Left lung (tissue), 10 donors: ENCODE results near the gene UBE2J2. TPM values are rescaled to one million over a fixed set of nuclear protein-coding genes. Genes with fewer than 3 reads are reported as not detected.

Experiments used
- ATAC-seq: fragments of 200-7000 bp; cut with Tn5 transposase; one replicate; pipeline ENCODE4 v1.9.1; 2020; ENCODE audit warnings: moderate library complexity
- DNase-seq, 4 donors: peaks; one replicate each; pipeline ENCODE4 v3.0.0-alpha.2; 2013 to 2020
- H3K27ac ChIP-seq, 2 donors: fragments of 200-600 bp; sonication (generic) in 1 of 2; one replicate each; pipeline versions ENCODE4 v1.5.0 to v1.8.0; 2020 to 2021
- H3K27me3 ChIP-seq, 2 donors: fragments of 200-600 bp; sonication (generic) in 1 of 2; one replicate each; pipeline versions ENCODE4 v1.5.0 to v1.8.0; 2020 to 2021
- H3K36me3 ChIP-seq, 2 donors: fragments of 200-600 bp; sonication (generic) in 1 of 2; one replicate each; pipeline versions ENCODE4 v1.5.0 to v1.8.0; 2020 to 2021
- H3K4me1 ChIP-seq, 2 donors: fragments of 200-600 bp; one replicate each; pipeline ENCODE4 v1.8.0; 2021
- H3K4me3 ChIP-seq, 2 donors: fragments of 200-600 bp; sonication (generic) in 1 of 2; one replicate each; pipeline versions ENCODE4 v1.5.0 to v1.8.0; 2020 to 2021; ENCODE audit warnings: mild to moderate bottlenecking in 1 of 2
- H3K9me3 ChIP-seq, 2 donors: fragments of 200-600 bp; sonication (generic) in 1 of 2; one replicate each; pipeline versions ENCODE4 v1.5.0 to v1.8.0; 2020 to 2021
- CTCF ChIP-seq, 2 donors: fragments of 200-600 bp; sonication (generic) in 1 of 2; IDR thresholded peaks; one replicate each; pipeline versions ENCODE4 v1.5.0 to v1.8.0; 2021; ENCODE audit warnings: antibody characterized with exemption in 2 of 2
- intact Hi-C, 2 donors: fragments of 100-400 bp; cut with DNase I; formaldehyde crosslinking; loops; one replicate each; pipeline versions ENCODE4 v1.11.2 to v1.14.2; 2022
- polyA plus RNA-seq, 6 donors: library from polyadenylated mRNA; unstranded; fragments of 120-200 nt; gene quantifications; one replicate each; pipeline ENCODE4 v1.2.1, GENCODE V29; 2013; ENCODE audit not compliant: insufficient read length in 6 of 6
- total RNA-seq, 2 donors: library from RNA; stranded (reverse); fragmentation: NEBNext Ultra II Directional; extraction: Animal tissue kit (Norgen Biotek cat#: 25700); gene quantifications; one replicate each; pipeline ENCODE4 v1.2.1, GENCODE V29; 2021
- donor health status: DM: no; HTN: yes; CAD: no.
- donor health status: DM: no; HTN: no; CAD: no.

The UBE2J2 gene
- total and polyA plus RNA-seq, 8 donors = 42.8 to 68.6 (median 52.1) TPM

- ATAC-seq (no peak), DNase-seq (no peak)
- H3K4me3 ChIP-seq = no peak overlapping the region
- H3K36me3 ChIP-seq = peaks cover 0 to 8% of the 10 kb centered on the region in 2 donors
- peaks cover 16 to 51% of the 10 kb centered on the region in 2 donors for H3K27me3 ChIP-seq
- peaks cover 0 to 11% of the 10 kb centered on the region in 2 donors for H3K4me1 ChIP-seq
- no peak for TF ChIP-seq CTCF (IDR thresholded peaks at IDR 0.05)
- intact Hi-C loops = loop anchor here in 1 of 2 donors (10.0 kb wide), 1 partner anchor 123 kb away; no protein-coding TSS in a partner anchor
- no peak overlapping the region for H3K27ac ChIP-seq
- no peaks in the 10 kb centered on the region for H3K9me3 ChIP-seq
These were observed 26.2 kb downstream of the UBE2J2 start for GRCh38 chr1:1247341-1247913.

GRCh38 chr1:1246577-1247340 lies 26.9 kb downstream of the UBE2J2 start, which contains the start of gene C1QTNF12:
C1QTNF12 (minus strand) TSS chr1:1246722; CDS start chr1:1246690, 32 bp downstream.
- TF ChIP-seq CTCF (IDR thresholded peaks at IDR 0.05) = no peak
- intact Hi-C loops = loop anchor here in 1 of 2 donors (10.0 kb wide), 1 partner anchor 122 kb away; no protein-coding TSS in a partner anchor
- Histone ChIP-seq H3K4me1 (peaks cover 0 to 11% of the 10 kb centered on the region in 2 donors), H3K27ac (no peak within 1 kb of the TSS), H3K4me3 (no peak within 1 kb of the TSS), H3K27me3 (peaks cover 16 to 53% of the 10 kb centered on the region in 2 donors), H3K9me3 (no peaks in the 10 kb centered on the region), H3K36me3 (peaks cover 0 to 1% of the 10 kb centered on the region in 2 donors)
- ATAC-seq = no peak
- no peak for DNase-seq

GRCh38 chr1:1245817-1246576 lies 27.7 kb downstream of the UBE2J2 start:
- Histone ChIP-seq H3K4me1 (peaks cover 0 to 11% of the 10 kb centered on the region in 2 donors), H3K27ac (no peak overlapping the region), H3K36me3 (no peaks in the 10 kb centered on the region), H3K9me3 (no peaks in the 10 kb centered on the region), H3K27me3 (peaks cover 16 to 60% of the 10 kb centered on the region in 2 donors), H3K4me3 (no peak overlapping the region)
- ATAC-seq (no peak), DNase-seq (no peak)
- intact Hi-C loops = loop anchor here in 1 of 2 donors (10.0 kb wide), 1 partner anchor 121 kb away; no protein-coding TSS in a partner anchor
- no peak for TF ChIP-seq CTCF (IDR thresholded peaks at IDR 0.05)

GRCh38 chr1:1245178-1245816 lies 28.4 kb downstream of the UBE2J2 start:
- DNase-seq (no peak), ATAC-seq (no peak)
- Histone ChIP-seq H3K9me3 (no peaks in the 10 kb centered on the region), H3K27ac (no peak overlapping the region), H3K36me3 (no peaks in the 10 kb centered on the region), H3K4me1 (peaks cover 0 to 11% of the 10 kb centered on the region in 2 donors), H3K27me3 (peaks cover 16 to 67% of the 10 kb centered on the region in 2 donors), H3K4me3 (no peak overlapping the region)
- TF ChIP-seq CTCF (IDR thresholded peaks at IDR 0.05) = no peak
- intact Hi-C loops = loop anchor here in 1 of 2 donors (10.0 kb wide), 1 partner anchor 120 kb away; no protein-coding TSS in a partner anchor
